Left lung (tissue), 10 donors: ENCODE measurements around the gene TMOD4. TPM values are rescaled to one million over a fixed set of nuclear protein-coding genes. Genes with fewer than 3 reads are reported as not detected.

Source experiments
- ATAC-seq: fragments of 200-7000 bp; cut with Tn5 transposase; one replicate; pipeline ENCODE4 v1.9.1; 2020; ENCODE audit warnings: moderate library complexity
- DNase-seq, 4 donors: peaks; one replicate each; pipeline ENCODE4 v3.0.0-alpha.2; 2013 to 2020
- H3K27ac ChIP-seq, 2 donors: fragments of 200-600 bp; sonication (generic) in 1 of 2; one replicate each; pipeline versions ENCODE4 v1.5.0 to v1.8.0; 2020 to 2021
- H3K27me3 ChIP-seq, 2 donors: fragments of 200-600 bp; sonication (generic) in 1 of 2; one replicate each; pipeline versions ENCODE4 v1.5.0 to v1.8.0; 2020 to 2021
- H3K36me3 ChIP-seq, 2 donors: fragments of 200-600 bp; sonication (generic) in 1 of 2; one replicate each; pipeline versions ENCODE4 v1.5.0 to v1.8.0; 2020 to 2021
- H3K4me1 ChIP-seq, 2 donors: fragments of 200-600 bp; one replicate each; pipeline ENCODE4 v1.8.0; 2021
- H3K4me3 ChIP-seq, 2 donors: fragments of 200-600 bp; sonication (generic) in 1 of 2; one replicate each; pipeline versions ENCODE4 v1.5.0 to v1.8.0; 2020 to 2021; ENCODE audit warnings: mild to moderate bottlenecking in 1 of 2
- H3K9me3 ChIP-seq, 2 donors: fragments of 200-600 bp; sonication (generic) in 1 of 2; one replicate each; pipeline versions ENCODE4 v1.5.0 to v1.8.0; 2020 to 2021
- CTCF ChIP-seq, 2 donors: fragments of 200-600 bp; sonication (generic) in 1 of 2; IDR thresholded peaks; one replicate each; pipeline versions ENCODE4 v1.5.0 to v1.8.0; 2021; ENCODE audit warnings: antibody characterized with exemption in 2 of 2
- intact Hi-C, 2 donors: fragments of 100-400 bp; cut with DNase I; formaldehyde crosslinking; loops; one replicate each; pipeline versions ENCODE4 v1.11.2 to v1.14.2; 2022
- polyA plus RNA-seq, 6 donors: library from polyadenylated mRNA; unstranded; fragments of 120-200 nt; gene quantifications; one replicate each; pipeline ENCODE4 v1.2.1, GENCODE V29; 2013; ENCODE audit not compliant: insufficient read length in 6 of 6
- total RNA-seq, 2 donors: library from RNA; stranded (reverse); fragmentation: NEBNext Ultra II Directional; extraction: Animal tissue kit (Norgen Biotek cat#: 25700); gene quantifications; one replicate each; pipeline ENCODE4 v1.2.1, GENCODE V29; 2021
- donor health status: DM: no; HTN: yes; CAD: no.
- donor health status: DM: no; HTN: no; CAD: no.

TMOD4 gene
- total and polyA plus RNA-seq, 8 donors = 0.97 to 2.4 (median 1.5) TPM; not detected in 1

GRCh38 chr1:151142411-151143056, 33.2 kb downstream of the TMOD4 start:
- no peak for TF ChIP-seq CTCF (IDR thresholded peaks at IDR 0.05)
- no peak for ATAC-seq
- H3K27me3 ChIP-seq = peaks cover 0 to 17% of the 10 kb centered on the region in 2 donors

GRCh38 chr1:151137789-151138188, 38.0 kb downstream of the TMOD4 start:
- Histone ChIP-seq H3K27ac (no peak overlapping the region), H3K4me3 (no peak overlapping the region), H3K4me1 (no peaks in the 10 kb centered on the region), H3K36me3 (no peaks in the 10 kb centered on the region), H3K27me3 (peaks cover 0 to 5% of the 10 kb centered on the region in 2 donors), H3K9me3 (no peaks in the 10 kb centered on the region)
- TF ChIP-seq CTCF (IDR thresholded peaks at IDR 0.05) = no peak
- ATAC-seq (no peak), DNase-seq (no peak)
- intact Hi-C loops = no loop called here

More at GRCh38 chr1:151142411-151143056, 33.2 kb downstream of the TMOD4 start:
- Histone ChIP-seq H3K27ac (no peak overlapping the region), H3K9me3 (no peaks in the 10 kb centered on the region), H3K36me3 (no peaks in the 10 kb centered on the region), H3K4me1 (peaks cover 8 to 30% of the 10 kb centered on the region in 2 donors), H3K4me3 (no peak overlapping the region)
- no peak for DNase-seq
- intact Hi-C loops = no loop called here

GRCh38 chr1:151135433-151136385, 40.1 kb downstream of the TMOD4 start:
- Histone ChIP-seq H3K36me3 (no peaks in the 10 kb centered on the region), H3K9me3 (no peaks in the 10 kb centered on the region), H3K4me1 (peaks cover 0 to 15% of the 10 kb centered on the region in 2 donors), H3K27me3 (peaks cover 0 to 26% of the 10 kb centered on the region in 2 donors), H3K4me3 (no peak overlapping the region), H3K27ac (no peak overlapping the region)
- TF ChIP-seq CTCF (IDR thresholded peaks at IDR 0.05) = no peak
- ATAC-seq (no peak), DNase-seq (no peak)
- intact Hi-C loops = no loop called here

- no peak overlapping the region for H3K4me3 ChIP-seq
- no peak for ATAC-seq
- H3K9me3 ChIP-seq = no peaks in the 10 kb centered on the region
- intact Hi-C loops = no loop called here
- TF ChIP-seq CTCF (IDR thresholded peaks at IDR 0.05) = no peak
- DNase-seq = no peak
- no peak overlapping the region for H3K27ac ChIP-seq
- H3K27me3 ChIP-seq = peaks cover 0 to 26% of the 10 kb centered on the region in 2 donors
- H3K36me3 ChIP-seq = no peaks in the 10 kb centered on the region
- peaks cover 0 to 16% of the 10 kb centered on the region in 2 donors for H3K4me1 ChIP-seq
Observed at GRCh38 chr1:151134991-151135390, 40.8 kb downstream of the TMOD4 start.

- Histone ChIP-seq H3K4me1 (peaks cover 0 to 16% of the 10 kb centered on the region in 2 donors), H3K4me3 (no peak overlapping the region), H3K9me3 (no peaks in the 10 kb centered on the region), H3K27ac (no peak overlapping the region), H3K27me3 (peaks cover 0 to 26% of the 10 kb centered on the region in 2 donors), H3K36me3 (no peaks in the 10 kb centered on the region)
- DNase-seq = no peak
- TF ChIP-seq CTCF (IDR thresholded peaks at IDR 0.05) = no peak
- intact Hi-C loops = no loop called here
- ATAC-seq = no peak
Observed at GRCh38 chr1:151134396-151134795, 41.4 kb downstream of the TMOD4 start.
